ENCODE data around the gene TCTA. TPM values are rescaled to one million over a fixed set of nuclear protein-coding genes. Genes with fewer than 3 reads are reported as not detected.
A peak's percentile ranks its signal among the peaks of the same experiment; 100 is the strongest.
"Not testable (repeated sequence)": the region's sequence is repeated elsewhere in the genome, so short reads cannot be mapped to it uniquely, and the experiment has no call there.

TCTA gene
- total RNA-seq, 2 donors from 2014 or later, result 6.3 to 11.2 TPM

- Mint-ChIP-seq H3K27me3 (ENCODE audit: insufficient read depth) (no peaks in the 10 kb centered on the region), H3K4me3 (no peak overlapping the region), H3K9me3 (no peaks in the 10 kb centered on the region), H3K36me3 (ENCODE audit: low read depth) (peaks cover 37% of the 10 kb centered on the region), H3K4me1 (peaks cover 15% of the 10 kb centered on the region), H3K27ac (no peak overlapping the region)
- 97 to 100% methylated on average over 2 to 5 of the region's 5 CpGs for WGBS, 2 experiments (ENCODE audit: insufficient coverage in 1 of 2, insufficient read length in 1 of 2)
- no peaks in the 10 kb centered on the region for H3K4me1 ChIP-seq (ENCODE audit: control insufficient read depth, insufficient read depth, low read length)
- DNase-seq, result no peak
- H3K36me3 ChIP-seq (ENCODE audit: control insufficient read depth, insufficient read depth, low read length), result peaks cover 32% of the 10 kb centered on the region
- no peaks in the 10 kb centered on the region for H3K27me3 ChIP-seq (ENCODE audit: control insufficient read depth, insufficient read depth, low read length, poor library complexity, severe bottlenecking)
- no peak overlapping the region for H3K9ac ChIP-seq (ENCODE audit: extremely low read depth, low read length, poor library complexity, severe bottlenecking)
- TF ChIP-seq, protein P1, sequence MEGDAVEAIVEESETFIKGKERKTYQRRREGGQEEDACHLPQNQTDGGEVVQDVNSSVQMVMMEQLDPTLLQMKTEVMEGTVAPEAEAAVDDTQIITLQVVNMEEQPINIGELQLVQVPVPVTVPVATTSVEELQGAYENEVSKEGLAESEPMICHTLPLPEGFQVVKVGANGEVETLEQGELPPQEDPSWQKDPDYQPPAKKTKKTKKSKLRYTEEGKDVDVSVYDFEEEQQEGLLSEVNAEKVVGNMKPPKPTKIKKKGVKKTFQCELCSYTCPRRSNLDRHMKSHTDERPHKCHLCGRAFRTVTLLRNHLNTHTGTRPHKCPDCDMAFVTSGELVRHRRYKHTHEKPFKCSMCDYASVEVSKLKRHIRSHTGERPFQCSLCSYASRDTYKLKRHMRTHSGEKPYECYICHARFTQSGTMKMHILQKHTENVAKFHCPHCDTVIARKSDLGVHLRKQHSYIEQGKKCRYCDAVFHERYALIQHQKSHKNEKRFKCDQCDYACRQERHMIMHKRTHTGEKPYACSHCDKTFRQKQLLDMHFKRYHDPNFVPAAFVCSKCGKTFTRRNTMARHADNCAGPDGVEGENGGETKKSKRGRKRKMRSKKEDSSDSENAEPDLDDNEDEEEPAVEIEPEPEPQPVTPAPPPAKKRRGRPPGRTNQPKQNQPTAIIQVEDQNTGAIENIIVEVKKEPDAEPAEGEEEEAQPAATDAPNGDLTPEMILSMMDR (conservative IDR thresholded peaks at IDR 0.05), result no peak
- H3K4me3 ChIP-seq (ENCODE audit: low read length), result no peak overlapping the region
- no peak overlapping the region for H3K27ac ChIP-seq (ENCODE audit: low read depth, low read length)
- peaks cover 3% of the 10 kb centered on the region for H3K9me3 ChIP-seq (ENCODE audit: control insufficient read depth, low read length)
Observed at GRCh38 chr3:49403891-49404290, 8.3 kb upstream of the TCTA start.

DNA sequence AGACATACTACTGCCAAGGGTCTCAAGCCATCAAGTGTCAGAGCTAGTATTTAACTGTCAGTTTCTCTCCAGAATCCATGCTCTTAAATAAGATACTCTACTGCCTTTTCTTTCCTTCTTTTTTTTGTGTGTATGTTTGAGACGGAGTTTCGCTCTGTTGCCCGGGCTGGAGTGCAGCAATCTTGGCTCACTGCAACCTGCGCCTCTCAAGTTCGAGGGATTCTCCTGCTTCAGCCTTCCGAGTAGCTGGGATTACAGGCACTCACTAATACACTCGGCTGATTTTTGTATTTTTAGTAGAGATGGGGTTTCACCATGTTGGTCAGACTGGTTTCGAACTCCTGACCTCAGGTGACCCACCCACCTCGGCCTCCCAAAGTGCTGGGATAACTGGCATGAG lies 6.7 kb upstream of the TCTA start:
- not testable (repeated sequence) for H3K9me3 Mint-ChIP-seq; H3K4me1 ChIP-seq (ENCODE audit: control insufficient read depth, insufficient read depth, low read length); H3K4me3 Mint-ChIP-seq; H3K27me3 Mint-ChIP-seq (ENCODE audit: insufficient read depth); H3K9ac ChIP-seq (ENCODE audit: extremely low read depth, low read length, poor library complexity, severe bottlenecking); H3K27ac ChIP-seq (ENCODE audit: low read depth, low read length); DNase-seq; H3K27me3 ChIP-seq (ENCODE audit: control insufficient read depth, insufficient read depth, low read length, poor library complexity, severe bottlenecking); H3K4me3 ChIP-seq (ENCODE audit: low read length); H3K9me3 ChIP-seq (ENCODE audit: control insufficient read depth, low read length)
- H3K36me3 ChIP-seq (ENCODE audit: control insufficient read depth, insufficient read depth, low read length), result peaks cover 26% of the 10 kb centered on the region
- 92 to 95% methylated on average over 7 to 9 of the region's 9 CpGs for WGBS, 2 experiments (ENCODE audit: insufficient coverage in 1 of 2, insufficient read length in 1 of 2)
- peaks cover 28% of the 10 kb centered on the region for H3K36me3 Mint-ChIP-seq (ENCODE audit: low read depth)
- peak overlapping the region; percentile 9 for H3K27ac Mint-ChIP-seq
- H3K4me1 Mint-ChIP-seq, result peaks cover 21% of the 10 kb centered on the region

DNA sequence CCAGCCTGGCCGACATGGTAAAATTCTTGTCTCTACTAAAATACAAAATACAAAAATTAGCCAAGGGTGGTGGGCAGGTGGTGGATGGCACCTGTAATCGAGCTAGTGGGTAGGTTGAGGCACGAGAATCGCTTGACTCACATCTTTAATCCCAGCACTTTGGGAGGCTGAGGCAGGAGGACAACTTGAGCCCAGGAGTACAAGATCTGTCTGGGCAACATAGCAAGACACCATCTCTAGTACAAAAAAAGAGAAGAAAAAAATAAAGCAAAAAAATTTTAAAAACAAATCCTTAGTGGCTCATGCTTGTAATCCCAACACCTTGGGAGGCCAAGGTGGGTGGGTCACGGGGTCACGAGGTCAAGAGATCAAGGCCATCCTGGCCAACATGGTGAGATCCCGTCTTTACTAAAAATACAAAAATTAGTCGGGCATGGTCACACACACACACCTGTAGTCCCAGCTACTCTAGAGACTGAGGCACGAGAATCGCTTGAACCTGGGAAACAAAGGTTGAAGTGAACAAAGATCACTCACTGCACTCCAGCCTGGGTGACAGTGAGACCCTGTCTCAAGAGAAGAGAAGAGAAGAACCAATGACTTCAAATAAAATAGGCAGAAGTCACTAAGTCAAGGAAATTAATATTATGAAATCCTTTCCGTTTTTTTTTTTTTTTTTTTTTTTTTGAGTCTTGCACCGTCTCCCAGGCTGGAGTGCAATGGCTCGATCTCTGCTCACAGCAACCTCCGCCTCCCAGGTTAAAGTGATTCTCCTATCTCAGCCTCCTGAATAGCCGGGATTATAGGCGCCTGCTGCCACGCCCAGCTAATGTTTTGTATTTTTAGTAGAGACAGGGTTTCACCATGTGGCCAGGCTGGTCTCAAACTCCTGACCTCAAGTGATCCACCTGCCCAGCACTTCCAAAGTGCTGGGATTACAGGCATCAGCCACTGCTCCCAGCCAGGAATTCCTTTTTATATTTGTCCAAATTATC lies 5.4 kb upstream of the TCTA start:
- H3K4me3 ChIP-seq (ENCODE audit: low read length), result no peak overlapping the region
- H3K9ac ChIP-seq (ENCODE audit: extremely low read depth, low read length, poor library complexity, severe bottlenecking), result no peak overlapping the region
- WGBS, 2 experiments (ENCODE audit: insufficient coverage in 1 of 2, insufficient read length in 1 of 2), result 89 to 94% methylated on average over 8 to 17 of the region's 17 CpGs
- no peak for DNase-seq
- peaks cover 19% of the 10 kb centered on the region for H3K36me3 Mint-ChIP-seq (ENCODE audit: low read depth)
- TF ChIP-seq, protein P1 (conservative IDR thresholded peaks at IDR 0.05), result no peak
- H3K27me3 Mint-ChIP-seq (ENCODE audit: insufficient read depth), result no peaks in the 10 kb centered on the region
- H3K9me3 Mint-ChIP-seq, result no peaks in the 10 kb centered on the region
- H3K27ac ChIP-seq (ENCODE audit: low read depth, low read length), result no peak overlapping the region
- no peak overlapping the region for H3K4me3 Mint-ChIP-seq
- H3K27ac Mint-ChIP-seq, result peak overlapping the region; percentile 33
- H3K4me1 Mint-ChIP-seq, result peaks cover 16% of the 10 kb centered on the region
- peaks cover 22% of the 10 kb centered on the region for H3K36me3 ChIP-seq (ENCODE audit: control insufficient read depth, insufficient read depth, low read length)
- no peaks in the 10 kb centered on the region for H3K27me3 ChIP-seq (ENCODE audit: control insufficient read depth, insufficient read depth, low read length, poor library complexity, severe bottlenecking)
- peaks cover 3% of the 10 kb centered on the region for H3K9me3 ChIP-seq (ENCODE audit: control insufficient read depth, low read length)
- H3K4me1 ChIP-seq (ENCODE audit: control insufficient read depth, insufficient read depth, low read length), result no peaks in the 10 kb centered on the region
